HepG2 (cell line): ENCODE results near the gene ZMIZ2. TPM values are rescaled to one million over a fixed set of nuclear protein-coding genes. Genes with fewer than 3 reads are reported as not detected.

ENCODE experiments used
- CCDC6 ChIP-seq: sonication (generic); formaldehyde crosslinking; IDR thresholded peaks from 2 replicates; pipeline ENCODE4 v1.8.1; 2022; ENCODE audit warnings: mild to moderate bottlenecking, missing genetic modification reagents, moderate library complexity
- ELF1 ChIP-seq: sonication (generic); formaldehyde crosslinking; IDR thresholded peaks from 2 replicates; pipeline ENCODE4 v1.4.0; 2020; ENCODE audit warnings: missing genetic modification reagents
- GATAD1 ChIP-seq: IDR thresholded peaks from 2 replicates; pipeline ENCODE4 v1.6.1; 2016; ENCODE audit warnings: missing genetic modification reagents, missing compliant biosample characterization
- MATR3 ChIP-seq: sonication (generic); formaldehyde crosslinking; IDR thresholded peaks from 2 replicates; pipeline ENCODE4 v1.4.0; 2020; ENCODE audit warnings: missing genetic modification reagents
- MZF1 ChIP-seq: sonication (generic); formaldehyde crosslinking; IDR thresholded peaks from 2 replicates; pipeline ENCODE4 v1.8.1; 2023; ENCODE audit warnings: mild to moderate bottlenecking, missing genetic modification reagents, borderline replicate concordance
- NFKBIZ ChIP-seq: IDR thresholded peaks from 2 replicates; pipeline ENCODE4 v1.6.1; 2018; ENCODE audit warnings: missing genetic modification reagents, missing compliant biosample characterization
- POGZ ChIP-seq: sonication (generic); formaldehyde crosslinking; IDR thresholded peaks from 2 replicates; pipeline ENCODE4 v1.4.0; 2020; ENCODE audit warnings: mild to moderate bottlenecking, missing genetic modification reagents
- POLR2G ChIP-seq: fragments of 200-400 bp; formaldehyde crosslinking; IDR thresholded peaks from 2 replicates; pipeline ENCODE4 v1.6.1; 2018; ENCODE audit warnings: mild to moderate bottlenecking, low read depth, low read length, moderate library complexity
- RAD51 ChIP-seq: fragments of 450-650 bp; IDR thresholded peaks from 2 replicates; pipeline ENCODE4 v1.6.1; 2016; ENCODE audit warnings: borderline replicate concordance
- SP5 ChIP-seq: IDR thresholded peaks from 2 replicates; pipeline ENCODE4 v1.6.1; 2016; ENCODE audit warnings: low read depth, borderline replicate concordance
- ZBTB7B ChIP-seq: sonication (generic); formaldehyde crosslinking; IDR thresholded peaks from 2 replicates; pipeline ENCODE4 v1.4.0; 2020; ENCODE audit warnings: missing genetic modification reagents
- ZKSCAN1 ChIP-seq: fragments of 150-350 bp; IDR thresholded peaks from 2 replicates; pipeline ENCODE4 v1.6.1; 2014; ENCODE audit warnings: low read length
- ZNF224 ChIP-seq: sonication (generic); formaldehyde crosslinking; IDR thresholded peaks from 2 replicates; pipeline ENCODE4 v1.5.0; 2020; ENCODE audit warnings: mild to moderate bottlenecking, missing genetic modification reagents
- ZNF607 ChIP-seq: sonication (generic); formaldehyde crosslinking; IDR thresholded peaks from 2 replicates; pipeline ENCODE4 v1.5.1; 2020; ENCODE audit warnings: missing genetic modification reagents, mild to moderate bottlenecking, borderline replicate concordance
- polyA plus RNA-seq, 8 experiments: library from polyadenylated mRNA; depleted of rRNA in 3 of 8; stranded (reverse) in 7 of 8; unstranded in 1 of 8; fragments of >200 nt; fragmentation: Illumina TruSeq in 4 of 8; extraction: Trizol in 4 of 8; gene quantifications; 2 replicates each; pipeline versions ENCODE4 v1.2.1 to v1.2.3, GENCODE V29; 2011 to 2016; ENCODE audit warnings: low read depth in 4 of 8, missing spikeins in 1 of 8, mixed read lengths in 1 of 8; ENCODE audit not compliant: insufficient read depth in 1 of 8
- total RNA-seq, 5 experiments: library from RNA; depleted of rRNA; stranded (reverse); fragments of >200 nt; fragmentation: Illumina TruSeq; extraction: Trizol; gene quantifications; 2 replicates each; pipeline ENCODE4 v1.2.3, GENCODE V29; 2016; ENCODE audit warnings: low read depth in 1 of 5
- TF ChIP-seq, protein P1 (sequence below): IDR thresholded peaks from 2 replicates; pipeline ENCODE4 v1.6.1; 2016; ENCODE audit warnings: missing genetic modification reagents, missing compliant biosample characterization
- TF ChIP-seq, protein P2 (sequence below): sonication (generic); formaldehyde crosslinking; IDR thresholded peaks from 2 replicates; pipeline ENCODE4 v1.5.1; 2020; ENCODE audit warnings: mild to moderate bottlenecking, missing genetic modification reagents, borderline replicate concordance
- TF ChIP-seq, protein P3 (sequence below): conservative IDR thresholded peaks from 2 replicates; pipeline ENCODE4 v1.6.1; 2018; ENCODE audit warnings: missing genetic modification reagents
- TF ChIP-seq, protein P4 (sequence below): sonication (generic); formaldehyde crosslinking; IDR thresholded peaks from 2 replicates; pipeline ENCODE4 v1.5.1; 2020; ENCODE audit warnings: missing genetic modification reagents, mild to moderate bottlenecking, borderline replicate concordance
- TF ChIP-seq, protein P5 (sequence below): IDR thresholded peaks from 2 replicates; pipeline ENCODE4 v1.6.1; 2012; ENCODE audit warnings: inconsistent platforms
- TF ChIP-seq, protein P6 (sequence below): sonication (generic); formaldehyde crosslinking; IDR thresholded peaks from 2 replicates; pipeline ENCODE4 v1.5.1; 2020; ENCODE audit warnings: mild to moderate bottlenecking, missing genetic modification reagents, moderate library complexity

ZMIZ2 gene
- total and polyA plus RNA-seq, 2 of the 13 experiments (the other 11 are each of a cell fraction or from before 2014, with no cell fraction given), result 4.9 to 7.9 TPM

DNA sequence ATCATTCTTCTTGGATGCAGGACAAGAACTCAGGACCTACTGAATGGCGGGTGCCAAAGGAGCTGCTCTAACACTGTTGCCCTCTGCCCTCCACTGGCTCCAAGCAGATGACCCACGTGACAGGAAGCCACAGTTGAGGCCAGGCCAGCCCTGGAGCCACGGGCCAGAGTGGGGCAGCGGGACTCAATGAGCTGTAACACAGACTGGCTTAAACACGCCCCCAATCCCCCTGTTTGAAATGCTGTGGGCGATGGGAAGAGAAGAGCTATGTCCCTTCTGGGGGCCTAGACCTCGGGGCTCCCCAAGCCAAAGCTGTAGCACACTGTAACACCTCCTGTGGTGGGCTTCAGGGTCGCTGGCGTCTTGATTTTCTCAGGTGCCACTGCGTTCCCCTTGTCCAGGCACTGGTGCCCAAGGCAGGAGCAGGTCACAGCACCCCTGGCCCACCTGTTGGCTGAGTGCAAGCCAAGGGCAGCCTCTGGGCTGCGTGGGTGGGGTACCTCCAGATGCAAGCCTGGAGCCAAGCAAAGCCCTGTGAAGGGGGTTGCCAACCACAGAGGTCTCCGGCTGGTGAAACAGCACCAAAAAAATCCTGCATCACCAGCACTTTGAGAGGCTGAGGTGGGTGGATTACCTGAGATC lies 18.6 kb upstream of the ZMIZ2 start (continued):
- TF ChIP-seq, protein P1, sequence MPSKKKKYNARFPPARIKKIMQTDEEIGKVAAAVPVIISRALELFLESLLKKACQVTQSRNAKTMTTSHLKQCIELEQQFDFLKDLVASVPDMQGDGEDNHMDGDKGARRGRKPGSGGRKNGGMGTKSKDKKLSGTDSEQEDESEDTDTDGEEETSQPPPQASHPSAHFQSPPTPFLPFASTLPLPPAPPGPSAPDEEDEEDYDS (CRISPR knock-in tag), result no peak
- no peak for TF ChIP-seq CCDC6
- TF ChIP-seq POGZ, result no peak
- no peak for TF ChIP-seq NFKBIZ (CRISPR knock-in tag)
- TF ChIP-seq ZNF607, result no peak
- no peak for TF ChIP-seq MATR3 (CRISPR knock-in tag)
- no peak for TF ChIP-seq SP5 (CRISPR knock-in tag)
- peak; percentile 61; the same call in 1 of the 2 replicates for TF ChIP-seq RAD51
- no peak for TF ChIP-seq ZNF224 (CRISPR knock-in tag)
- TF ChIP-seq, protein P2, sequence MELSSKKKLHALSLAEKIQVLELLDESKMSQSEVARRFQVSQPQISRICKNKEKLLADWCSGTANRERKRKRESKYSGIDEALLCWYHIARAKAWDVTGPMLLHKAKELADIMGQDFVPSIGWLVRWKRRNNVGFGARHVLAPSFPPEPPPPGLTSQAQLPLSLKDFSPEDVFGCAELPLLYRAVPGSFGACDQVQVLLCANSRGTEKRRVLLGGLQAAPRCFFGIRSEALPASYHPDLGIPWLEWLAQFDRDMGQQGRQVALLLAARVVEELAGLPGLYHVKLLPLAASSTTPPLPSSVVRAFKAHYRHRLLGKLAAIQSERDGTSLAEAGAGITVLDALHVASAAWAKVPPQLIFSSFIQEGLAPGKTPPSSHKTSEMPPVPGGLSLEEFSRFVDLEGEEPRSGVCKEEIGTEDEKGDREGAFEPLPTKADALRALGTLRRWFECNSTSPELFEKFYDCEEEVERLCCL, result no peak
- no peak for TF ChIP-seq GATAD1 (CRISPR knock-in tag)
- TF ChIP-seq, protein P3, sequence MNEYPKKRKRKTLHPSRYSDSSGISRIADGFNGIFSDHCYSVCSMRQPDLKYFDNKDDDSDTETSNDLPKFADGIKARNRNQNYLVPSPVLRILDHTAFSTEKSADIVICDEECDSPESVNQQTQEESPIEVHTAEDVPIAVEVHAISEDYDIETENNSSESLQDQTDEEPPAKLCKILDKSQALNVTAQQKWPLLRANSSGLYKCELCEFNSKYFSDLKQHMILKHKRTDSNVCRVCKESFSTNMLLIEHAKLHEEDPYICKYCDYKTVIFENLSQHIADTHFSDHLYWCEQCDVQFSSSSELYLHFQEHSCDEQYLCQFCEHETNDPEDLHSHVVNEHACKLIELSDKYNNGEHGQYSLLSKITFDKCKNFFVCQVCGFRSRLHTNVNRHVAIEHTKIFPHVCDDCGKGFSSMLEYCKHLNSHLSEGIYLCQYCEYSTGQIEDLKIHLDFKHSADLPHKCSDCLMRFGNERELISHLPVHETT, result no peak
- TF ChIP-seq, protein P4, sequence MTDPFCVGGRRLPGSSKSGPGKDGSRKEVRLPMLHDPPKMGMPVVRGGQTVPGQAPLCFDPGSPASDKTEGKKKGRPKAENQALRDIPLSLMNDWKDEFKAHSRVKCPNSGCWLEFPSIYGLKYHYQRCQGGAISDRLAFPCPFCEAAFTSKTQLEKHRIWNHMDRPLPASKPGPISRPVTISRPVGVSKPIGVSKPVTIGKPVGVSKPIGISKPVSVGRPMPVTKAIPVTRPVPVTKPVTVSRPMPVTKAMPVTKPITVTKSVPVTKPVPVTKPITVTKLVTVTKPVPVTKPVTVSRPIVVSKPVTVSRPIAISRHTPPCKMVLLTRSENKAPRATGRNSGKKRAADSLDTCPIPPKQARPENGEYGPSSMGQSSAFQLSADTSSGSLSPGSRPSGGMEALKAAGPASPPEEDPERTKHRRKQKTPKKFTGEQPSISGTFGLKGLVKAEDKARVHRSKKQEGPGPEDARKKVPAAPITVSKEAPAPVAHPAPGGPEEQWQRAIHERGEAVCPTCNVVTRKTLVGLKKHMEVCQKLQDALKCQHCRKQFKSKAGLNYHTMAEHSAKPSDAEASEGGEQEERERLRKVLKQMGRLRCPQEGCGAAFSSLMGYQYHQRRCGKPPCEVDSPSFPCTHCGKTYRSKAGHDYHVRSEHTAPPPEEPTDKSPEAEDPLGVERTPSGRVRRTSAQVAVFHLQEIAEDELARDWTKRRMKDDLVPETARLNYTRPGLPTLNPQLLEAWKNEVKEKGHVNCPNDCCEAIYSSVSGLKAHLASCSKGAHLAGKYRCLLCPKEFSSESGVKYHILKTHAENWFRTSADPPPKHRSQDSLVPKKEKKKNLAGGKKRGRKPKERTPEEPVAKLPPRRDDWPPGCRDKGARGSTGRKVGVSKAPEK, result no peak
- TF ChIP-seq, protein P5, sequence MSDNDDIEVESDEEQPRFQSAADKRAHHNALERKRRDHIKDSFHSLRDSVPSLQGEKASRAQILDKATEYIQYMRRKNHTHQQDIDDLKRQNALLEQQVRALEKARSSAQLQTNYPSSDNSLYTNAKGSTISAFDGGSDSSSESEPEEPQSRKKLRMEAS, result 0 out of 2 replicates have a peak, but pooled peaks have one; percentile 18
- TF ChIP-seq MZF1 (CRISPR knock-in tag), result no peak
- TF ChIP-seq POLR2G, result peak; percentile 36; the same call in 1 of the 2 replicates
- TF ChIP-seq ZKSCAN1, result no peak
- TF ChIP-seq, protein P6, sequence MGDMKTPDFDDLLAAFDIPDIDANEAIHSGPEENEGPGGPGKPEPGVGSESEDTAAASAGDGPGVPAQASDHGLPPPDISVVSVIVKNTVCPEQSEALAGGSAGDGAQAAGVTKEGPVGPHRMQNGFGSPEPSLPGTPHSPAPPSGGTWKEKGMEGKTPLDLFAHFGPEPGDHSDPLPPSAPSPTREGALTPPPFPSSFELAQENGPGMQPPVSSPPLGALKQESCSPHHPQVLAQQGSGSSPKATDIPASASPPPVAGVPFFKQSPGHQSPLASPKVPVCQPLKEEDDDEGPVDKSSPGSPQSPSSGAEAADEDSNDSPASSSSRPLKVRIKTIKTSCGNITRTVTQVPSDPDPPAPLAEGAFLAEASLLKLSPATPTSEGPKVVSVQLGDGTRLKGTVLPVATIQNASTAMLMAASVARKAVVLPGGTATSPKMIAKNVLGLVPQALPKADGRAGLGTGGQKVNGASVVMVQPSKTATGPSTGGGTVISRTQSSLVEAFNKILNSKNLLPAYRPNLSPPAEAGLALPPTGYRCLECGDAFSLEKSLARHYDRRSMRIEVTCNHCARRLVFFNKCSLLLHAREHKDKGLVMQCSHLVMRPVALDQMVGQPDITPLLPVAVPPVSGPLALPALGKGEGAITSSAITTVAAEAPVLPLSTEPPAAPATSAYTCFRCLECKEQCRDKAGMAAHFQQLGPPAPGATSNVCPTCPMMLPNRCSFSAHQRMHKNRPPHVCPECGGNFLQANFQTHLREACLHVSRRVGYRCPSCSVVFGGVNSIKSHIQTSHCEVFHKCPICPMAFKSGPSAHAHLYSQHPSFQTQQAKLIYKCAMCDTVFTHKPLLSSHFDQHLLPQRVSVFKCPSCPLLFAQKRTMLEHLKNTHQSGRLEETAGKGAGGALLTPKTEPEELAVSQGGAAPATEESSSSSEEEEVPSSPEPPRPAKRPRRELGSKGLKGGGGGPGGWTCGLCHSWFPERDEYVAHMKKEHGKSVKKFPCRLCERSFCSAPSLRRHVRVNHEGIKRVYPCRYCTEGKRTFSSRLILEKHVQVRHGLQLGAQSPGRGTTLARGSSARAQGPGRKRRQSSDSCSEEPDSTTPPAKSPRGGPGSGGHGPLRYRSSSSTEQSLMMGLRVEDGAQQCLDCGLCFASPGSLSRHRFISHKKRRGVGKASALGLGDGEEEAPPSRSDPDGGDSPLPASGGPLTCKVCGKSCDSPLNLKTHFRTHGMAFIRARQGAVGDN (CRISPR knock-in tag), result peak; percentile 69
- peak; percentile 47; the same call in 1 of the 2 replicates for TF ChIP-seq ELF1 (CRISPR knock-in tag)
- 0 out of 2 replicates have a peak, but pooled peaks have one; percentile 34 for TF ChIP-seq ZBTB7B (CRISPR knock-in tag)
